Natural killer cell treated with Interleukin-12 subunit alpha and Interleukin-12 subunit beta and Interleukin-15 and Interleukin-18, amount 100 ng/mL, for 72 hours (primary cell): ENCODE results near the gene KAT2A. TPM values are rescaled to one million over a fixed set of nuclear protein-coding genes. Genes with fewer than 3 reads are reported as not detected.

Experiments
- total RNA-seq, 2 donors: library from RNA; stranded (reverse); gene quantifications; one replicate each; pipeline ENCODE4 v1.2.3, GENCODE V29; 2022

The KAT2A gene
- total RNA-seq, 2 donors from 2014 or later, result 16.5 to 56.5 TPM

Other genes with a start within 250 kb of the KAT2A start
- 100 to 1,000 TPM; 200 to 243 TPM for gene ACLY, start 202.4 kb downstream of the KAT2A start, total RNA-seq
- gene ODAD4, start 190.8 kb downstream of the KAT2A start, total RNA-seq, result 1 to 10 TPM in 1 of 2 donors, under 1 TPM in 1; 0.12 to 1.0 TPM
- gene CNP, start 154.6 kb downstream of the KAT2A start, total RNA-seq, result 10 to 100 TPM; 55.6 to 81.9 TPM
- gene DNAJC7, start 103.9 kb downstream of the KAT2A start, total RNA-seq, result 100 to 1,000 TPM; 119 to 137 TPM
- 10 to 100 TPM; 27.8 to 28.7 TPM for gene NKIRAS2, start 101.3 kb downstream of the KAT2A start, total RNA-seq
- not detected for gene C17orf113, start 70.8 kb downstream of the KAT2A start, total RNA-seq
- not detected for gene ZNF385C, start 22.9 kb downstream of the KAT2A start, total RNA-seq
- 1 to 10 TPM; 7.0 to 7.6 TPM for gene DHX58, start 8.7 kb downstream of the KAT2A start, total RNA-seq
- gene HSPB9, start 1.4 kb upstream of the KAT2A start, total RNA-seq, result not detected
- gene RAB5C, start 33.6 kb upstream of the KAT2A start, total RNA-seq, result 10 to 100 TPM; 67.4 to 73.7 TPM
- 1 to 10 TPM in 1 of 2 donors, under 1 TPM in 1; 0.33 to 2.5 TPM for gene KCNH4, start 59.8 kb upstream of the KAT2A start, total RNA-seq
- gene HCRT, start 64.1 kb upstream of the KAT2A start, total RNA-seq, result not detected
- 10 to 100 TPM; 13.2 to 17.5 TPM for gene GHDC, start 73.1 kb upstream of the KAT2A start, total RNA-seq
- 100 to 1,000 TPM; 131 to 209 TPM for gene STAT5B, start 155.0 kb upstream of the KAT2A start, total RNA-seq
- gene STAT5A, start 167.1 kb upstream of the KAT2A start, total RNA-seq, result 100 to 1,000 TPM; 187 to 392 TPM